ENCODE measurements around the gene TMEM92.
"Not testable (repeated sequence)": the region's sequence is repeated elsewhere in the genome, so short reads cannot be mapped to it uniquely, and the experiment has no call there.

The TMEM92 gene

GRCh38 chr17:50304781-50305404, 30.6 kb downstream of the TMEM92 start:
- no peaks in the 10 kb centered on the region for H3K9me3 ChIP-seq (ENCODE audit: insufficient read depth, low read depth, low read length)
- no peak overlapping the region for H3K4me3 ChIP-seq (ENCODE audit: low read length)
- no peak overlapping the region for H3K9ac ChIP-seq (ENCODE audit: low read depth, low read length)
- peaks cover 12% of the 10 kb centered on the region; the same call in 1 of the 2 replicates for H3K27me3 ChIP-seq (ENCODE audit: insufficient read depth, low read length)
- no peaks in the 10 kb centered on the region for H3K4me1 ChIP-seq (ENCODE audit: insufficient read depth, low read length)
- H3K27ac ChIP-seq (ENCODE audit: low read length) = no peak overlapping the region
- H3K36me3 ChIP-seq (ENCODE audit: insufficient read depth, low read depth, low read length) = no peaks in the 10 kb centered on the region

DNA sequence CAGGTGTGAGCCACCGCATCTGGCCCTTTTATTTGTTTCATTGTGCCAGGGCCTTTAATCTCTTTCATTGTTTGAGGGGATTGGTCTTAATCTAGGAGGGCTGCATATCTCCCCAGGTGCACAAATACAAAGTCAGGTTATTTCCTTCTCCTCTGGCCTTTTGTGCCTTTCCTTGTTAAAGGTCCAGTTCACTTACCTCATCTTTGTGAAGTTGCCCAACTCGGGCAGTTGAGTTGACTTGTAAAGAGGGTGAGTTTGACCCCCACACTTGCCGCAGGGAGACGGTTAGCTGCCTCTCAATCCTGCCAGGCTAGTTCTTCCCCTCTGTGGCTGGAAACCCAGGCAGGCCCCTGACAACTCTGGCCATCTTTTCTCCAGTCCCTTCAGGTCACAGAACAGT, 33.4 kb downstream of the TMEM92 start:
- Histone ChIP-seq H3K9me3 (ENCODE audit: insufficient read depth, low read depth, low read length) (no peaks in the 10 kb centered on the region), H3K4me1 (ENCODE audit: insufficient read depth, low read length) (peaks cover 7% of the 10 kb centered on the region; the same call in 1 of the 2 replicates), H3K4me3 (ENCODE audit: low read length) (no peak overlapping the region), H3K9ac (ENCODE audit: low read depth, low read length) (no peak overlapping the region), H3K27me3 (ENCODE audit: insufficient read depth, low read length) (peaks cover 6% of the 10 kb centered on the region; the same call in 1 of the 2 replicates), H3K27ac (ENCODE audit: low read length) (no peak overlapping the region), H3K36me3 (ENCODE audit: insufficient read depth, low read depth, low read length) (no peaks in the 10 kb centered on the region)

DNA sequence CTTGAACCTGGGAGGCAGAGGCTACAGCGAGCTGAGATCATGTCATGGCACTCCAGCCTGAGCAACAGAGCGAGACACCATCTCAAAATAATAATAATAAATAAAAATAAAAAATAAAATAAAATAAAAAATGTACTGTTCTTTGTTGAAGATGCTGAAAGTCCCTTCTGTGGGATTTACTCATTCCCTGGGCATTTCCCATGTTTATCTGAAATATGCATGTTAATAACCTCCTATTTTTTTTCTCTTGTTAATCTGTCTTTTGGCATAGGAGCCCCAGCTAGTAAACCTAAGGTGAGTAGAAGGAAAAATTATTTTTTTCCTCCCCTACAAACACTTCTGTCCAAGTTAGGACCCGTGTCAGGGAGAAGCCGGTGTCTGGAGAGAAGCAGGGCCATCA, 34.4 kb downstream of the TMEM92 start:
- H3K27me3 ChIP-seq (ENCODE audit: insufficient read depth, low read length) = peaks cover 6% of the 10 kb centered on the region; the same call in 1 of the 2 replicates
- peaks cover 7% of the 10 kb centered on the region; the same call in 1 of the 2 replicates for H3K4me1 ChIP-seq (ENCODE audit: insufficient read depth, low read length)
- H3K36me3 ChIP-seq (ENCODE audit: insufficient read depth, low read depth, low read length) = no peaks in the 10 kb centered on the region
- H3K27ac ChIP-seq (ENCODE audit: low read length) = no peak overlapping the region
- H3K9me3 ChIP-seq (ENCODE audit: insufficient read depth, low read depth, low read length) = no peaks in the 10 kb centered on the region
- no peak overlapping the region for H3K9ac ChIP-seq (ENCODE audit: low read depth, low read length)
- H3K4me3 ChIP-seq (ENCODE audit: low read length) = no peak overlapping the region

- Histone ChIP-seq H3K9me3 (ENCODE audit: insufficient read depth, low read depth, low read length) (no peaks in the 10 kb centered on the region; the same call in 1 of the 2 replicates), H3K4me3 (ENCODE audit: low read length) (no peak overlapping the region), H3K27me3 (ENCODE audit: insufficient read depth, low read length) (no peaks in the 10 kb centered on the region), H3K4me1 (ENCODE audit: insufficient read depth, low read length) (peaks cover 7% of the 10 kb centered on the region; the same call in 1 of the 2 replicates), H3K9ac (ENCODE audit: low read depth, low read length) (no peak overlapping the region; the same call in 1 of the 2 replicates), H3K27ac (ENCODE audit: low read length) (peak overlapping the region; percentile 69), H3K36me3 (ENCODE audit: insufficient read depth, low read depth, low read length) (no peaks in the 10 kb centered on the region)
Observed at GRCh38 chr17:50310455-50311111, 36.3 kb downstream of the TMEM92 start.

DNA sequence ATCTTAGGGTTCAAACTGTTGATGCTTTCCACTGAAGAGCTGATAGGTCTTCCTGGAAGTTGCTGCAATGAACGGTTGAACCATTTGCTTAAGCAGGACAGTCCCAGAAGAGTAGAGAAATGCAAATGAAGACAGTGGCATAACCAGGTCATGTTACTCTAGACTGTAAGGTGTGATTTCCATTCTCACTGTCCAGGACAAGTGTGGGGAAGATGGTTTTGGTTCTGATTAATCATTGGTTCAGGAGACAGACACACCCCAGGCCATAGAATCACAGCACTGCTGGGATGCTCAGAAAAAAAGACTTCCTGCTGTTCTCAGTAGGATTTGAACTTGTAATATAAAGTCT, 36.8 kb downstream of the TMEM92 start:
- no peaks in the 10 kb centered on the region for H3K36me3 ChIP-seq (ENCODE audit: insufficient read depth, low read depth, low read length)
- no peak overlapping the region for H3K27ac ChIP-seq (ENCODE audit: low read length)
- H3K4me1 ChIP-seq (ENCODE audit: insufficient read depth, low read length) = peaks cover 7% of the 10 kb centered on the region; the same call in 1 of the 2 replicates
- no peak overlapping the region for H3K9ac ChIP-seq (ENCODE audit: low read depth, low read length)
- no peak overlapping the region for H3K4me3 ChIP-seq (ENCODE audit: low read length)
- no peaks in the 10 kb centered on the region for H3K27me3 ChIP-seq (ENCODE audit: insufficient read depth, low read length)
- no peaks in the 10 kb centered on the region; the same call in 1 of the 2 replicates for H3K9me3 ChIP-seq (ENCODE audit: insufficient read depth, low read depth, low read length)

GRCh38 chr17:50311483-50311882, 37.2 kb downstream of the TMEM92 start:
- H3K36me3 ChIP-seq (ENCODE audit: insufficient read depth, low read depth, low read length) = no peaks in the 10 kb centered on the region
- no peaks in the 10 kb centered on the region; the same call in 1 of the 2 replicates for H3K9me3 ChIP-seq (ENCODE audit: insufficient read depth, low read depth, low read length)
- no peak overlapping the region for H3K9ac ChIP-seq (ENCODE audit: low read depth, low read length)
- no peak overlapping the region for H3K27ac ChIP-seq (ENCODE audit: low read length)
- peaks cover 7% of the 10 kb centered on the region; the same call in 1 of the 2 replicates for H3K4me1 ChIP-seq (ENCODE audit: insufficient read depth, low read length)
- no peak overlapping the region for H3K4me3 ChIP-seq (ENCODE audit: low read length)
- no peaks in the 10 kb centered on the region for H3K27me3 ChIP-seq (ENCODE audit: insufficient read depth, low read length)

- Histone ChIP-seq H3K4me3 (ENCODE audit: low read length) (no peak overlapping the region), H3K9ac (ENCODE audit: low read depth, low read length) (no peak overlapping the region), H3K9me3 (ENCODE audit: insufficient read depth, low read depth, low read length) (no peaks in the 10 kb centered on the region; the same call in 1 of the 2 replicates), H3K27me3 (ENCODE audit: insufficient read depth, low read length) (no peaks in the 10 kb centered on the region), H3K36me3 (ENCODE audit: insufficient read depth, low read depth, low read length) (no peaks in the 10 kb centered on the region), H3K27ac (ENCODE audit: low read length) (no peak overlapping the region), H3K4me1 (ENCODE audit: insufficient read depth, low read length) (peaks cover 7% of the 10 kb centered on the region; the same call in 1 of the 2 replicates)
Observed at GRCh38 chr17:50312308-50312707, 38.0 kb downstream of the TMEM92 start.

DNA sequence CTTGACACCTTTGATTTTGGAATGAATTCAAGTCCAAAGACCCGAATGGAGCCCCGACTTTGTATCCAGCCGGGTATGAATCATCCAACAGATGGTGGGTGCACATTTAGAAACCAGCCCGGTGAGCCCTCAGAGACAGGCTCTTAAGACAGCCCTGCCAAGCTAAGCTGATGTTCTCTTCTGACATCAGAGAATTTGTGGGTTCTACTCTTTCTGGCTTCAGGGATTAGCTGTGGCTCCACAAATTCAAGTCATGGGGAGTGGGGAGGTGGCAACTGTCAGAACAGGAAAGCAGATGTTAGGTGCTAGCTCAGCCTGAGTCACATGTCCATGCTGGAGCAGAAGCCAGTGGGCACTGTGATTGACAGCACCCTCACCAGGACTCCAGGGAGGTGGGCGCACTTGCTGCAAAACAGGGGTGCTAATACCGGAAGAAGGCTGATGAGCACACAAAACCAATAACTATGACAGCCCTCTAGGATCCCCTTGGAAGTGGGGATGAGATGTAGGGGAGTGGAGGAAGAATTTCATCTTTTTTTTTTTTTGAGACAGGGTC, 40.3 kb downstream of the TMEM92 start:
- Histone ChIP-seq H3K9ac (ENCODE audit: low read depth, low read length) (no peak overlapping the region), H3K27me3 (ENCODE audit: insufficient read depth, low read length) (no peaks in the 10 kb centered on the region), H3K4me1 (ENCODE audit: insufficient read depth, low read length) (peaks cover 17% of the 10 kb centered on the region; the same call in 1 of the 2 replicates), H3K36me3 (ENCODE audit: insufficient read depth, low read depth, low read length) (no peaks in the 10 kb centered on the region), H3K27ac (ENCODE audit: low read length) (no peak overlapping the region), H3K9me3 (ENCODE audit: insufficient read depth, low read depth, low read length) (no peaks in the 10 kb centered on the region; the same call in 1 of the 2 replicates), H3K4me3 (ENCODE audit: low read length) (no peak overlapping the region)

DNA sequence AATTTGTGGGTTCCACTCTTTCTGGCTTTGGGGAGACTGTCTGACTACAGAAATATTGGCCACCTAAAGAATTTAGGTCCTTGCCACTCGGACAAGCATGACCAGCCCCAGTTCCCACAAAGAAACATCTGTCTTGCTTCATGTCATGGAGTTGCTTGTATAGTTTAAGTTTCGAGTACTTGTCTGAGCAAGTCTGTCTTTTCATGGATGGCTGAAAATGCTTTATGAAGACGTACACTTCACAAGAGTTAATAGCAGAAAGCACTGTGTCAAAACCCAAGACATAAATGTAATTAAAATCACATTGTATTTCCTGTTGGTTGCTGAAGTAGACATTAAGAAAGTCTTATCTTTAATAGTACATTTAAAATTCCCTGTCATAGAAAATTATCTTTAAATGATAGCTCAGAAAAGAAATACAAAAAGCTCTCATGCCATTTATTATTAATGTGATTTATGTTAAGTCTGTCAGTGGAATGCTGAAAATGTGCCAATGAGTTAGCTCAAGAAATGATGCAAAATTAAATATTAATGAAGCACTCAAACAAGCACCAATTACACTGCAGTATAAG, 41.8 kb downstream of the TMEM92 start:
- Histone ChIP-seq H3K4me3 (ENCODE audit: low read length) (no peak overlapping the region), H3K27ac (ENCODE audit: low read length) (no peak overlapping the region), H3K27me3 (ENCODE audit: insufficient read depth, low read length) (no peaks in the 10 kb centered on the region), H3K4me1 (ENCODE audit: insufficient read depth, low read length) (peaks cover 12% of the 10 kb centered on the region; the same call in 1 of the 2 replicates), H3K9me3 (ENCODE audit: insufficient read depth, low read depth, low read length) (no peaks in the 10 kb centered on the region; the same call in 1 of the 2 replicates), H3K36me3 (ENCODE audit: insufficient read depth, low read depth, low read length) (no peaks in the 10 kb centered on the region), H3K9ac (ENCODE audit: low read depth, low read length) (no peak overlapping the region)

DNA sequence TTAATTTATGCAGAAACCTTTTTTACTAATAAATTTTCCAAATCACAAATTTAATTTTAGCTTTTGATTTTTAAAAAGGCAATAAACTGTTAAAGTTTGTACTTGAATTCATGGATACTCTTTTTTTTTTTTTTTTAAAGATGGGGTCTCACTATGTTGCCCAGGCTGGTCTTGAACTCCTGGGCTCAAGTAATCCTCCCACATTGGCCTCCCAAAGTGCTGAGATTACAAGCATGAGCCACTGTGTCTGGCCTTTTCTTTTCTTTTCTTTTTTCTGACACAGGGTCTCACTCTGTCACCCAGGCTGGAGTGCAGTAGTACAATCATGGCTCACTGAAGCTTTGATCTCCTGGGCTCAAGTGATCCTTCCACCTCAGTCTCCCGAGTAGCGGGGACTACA, 42.4 kb downstream of the TMEM92 start:
- not testable (repeated sequence) for H3K4me3 ChIP-seq (ENCODE audit: low read length); H3K9ac ChIP-seq (ENCODE audit: low read depth, low read length); H3K27ac ChIP-seq (ENCODE audit: low read length); H3K9me3 ChIP-seq (ENCODE audit: insufficient read depth, low read depth, low read length); H3K27me3 ChIP-seq (ENCODE audit: insufficient read depth, low read length); H3K36me3 ChIP-seq (ENCODE audit: insufficient read depth, low read depth, low read length)
- H3K4me1 ChIP-seq (ENCODE audit: insufficient read depth, low read length) = peaks cover 11% of the 10 kb centered on the region; the same call in 1 of the 2 replicates

- Histone ChIP-seq H3K27ac (ENCODE audit: low read length) (no peak overlapping the region), H3K9me3 (ENCODE audit: insufficient read depth, low read depth, low read length) (no peaks in the 10 kb centered on the region; the same call in 1 of the 2 replicates), H3K9ac (ENCODE audit: low read depth, low read length) (no peak overlapping the region), H3K4me1 (ENCODE audit: insufficient read depth, low read length) (peaks cover 11% of the 10 kb centered on the region; the same call in 1 of the 2 replicates), H3K36me3 (ENCODE audit: insufficient read depth, low read depth, low read length) (no peaks in the 10 kb centered on the region), H3K4me3 (ENCODE audit: low read length) (no peak overlapping the region), H3K27me3 (ENCODE audit: insufficient read depth, low read length) (no peaks in the 10 kb centered on the region)
Observed at GRCh38 chr17:50317121-50317520, 42.9 kb downstream of the TMEM92 start.

Measured in iPS-20b (cell line).